SK-N-SH (cell line): ENCODE measurements around the gene SMU1.

Source experiments
- CHD2 ChIP-seq: fragments of 150-350 bp; IDR thresholded peaks from 2 replicates; pipeline ENCODE4 v1.6.1; 2018; ENCODE audit warnings: low read length; ENCODE audit not compliant: partially characterized antibody
- CTCF ChIP-seq: fragments of 200-600 bp; sonication (generic); IDR thresholded peaks from 2 replicates; pipeline ENCODE4 v1.6.1; 2017; ENCODE audit warnings: antibody characterized with exemption, mild to moderate bottlenecking, moderate library complexity
- EZH2phosphoT487 ChIP-seq: fragments of 200-600 bp; sonication (generic); IDR thresholded peaks from 2 replicates; pipeline ENCODE4 v1.6.1; 2017; ENCODE audit warnings: low read depth, mixed run types, mild to moderate bottlenecking, antibody characterized with exemption, moderate library complexity, borderline replicate concordance
- FOXM1 ChIP-seq: IDR thresholded peaks from 2 replicates; pipeline ENCODE4 v1.4.0; 2012; ENCODE audit warnings: low read depth, mild to moderate bottlenecking
- MXI1 ChIP-seq: IDR thresholded peaks from 2 replicates; pipeline ENCODE4 v1.6.1; 2012; ENCODE audit warnings: mild to moderate bottlenecking, low read depth, low read length, improper control_type of control experiment
- POLR2AphosphoS5 ChIP-seq: IDR thresholded peaks from 2 replicates; pipeline ENCODE4 v1.6.1; 2012; ENCODE audit warnings: low read depth, low read length
- RAD21 ChIP-seq: IDR thresholded peaks from 2 replicates; pipeline ENCODE4 v1.6.1; 2012; ENCODE audit warnings: mild to moderate bottlenecking, low read length
- SIN3A ChIP-seq: IDR thresholded peaks from 2 replicates; pipeline ENCODE4 v1.6.1; 2012; ENCODE audit warnings: low read depth, mild to moderate bottlenecking, low read length, moderate library complexity, borderline replicate concordance
- YY1 ChIP-seq: IDR thresholded peaks from 2 replicates; pipeline ENCODE4 v1.4.0; 2012; ENCODE audit warnings: low read depth, mild to moderate bottlenecking
- TF ChIP-seq, protein P1 (sequence below): fragments of 150-350 bp; IDR thresholded peaks from 2 replicates; pipeline ENCODE4 v1.6.1; 2017; ENCODE audit warnings: antibody characterized with exemption, low read length, low read depth, borderline replicate concordance
- TF ChIP-seq, protein P2 (sequence below): IDR thresholded peaks from 2 replicates; pipeline ENCODE4 v1.6.1; 2012; ENCODE audit warnings: mild to moderate bottlenecking, low read depth, low read length, moderate library complexity
- TF ChIP-seq, protein P3 (sequence below): IDR thresholded peaks from 2 replicates; pipeline ENCODE4 v1.4.0; 2012; ENCODE audit warnings: low read depth

DNA sequence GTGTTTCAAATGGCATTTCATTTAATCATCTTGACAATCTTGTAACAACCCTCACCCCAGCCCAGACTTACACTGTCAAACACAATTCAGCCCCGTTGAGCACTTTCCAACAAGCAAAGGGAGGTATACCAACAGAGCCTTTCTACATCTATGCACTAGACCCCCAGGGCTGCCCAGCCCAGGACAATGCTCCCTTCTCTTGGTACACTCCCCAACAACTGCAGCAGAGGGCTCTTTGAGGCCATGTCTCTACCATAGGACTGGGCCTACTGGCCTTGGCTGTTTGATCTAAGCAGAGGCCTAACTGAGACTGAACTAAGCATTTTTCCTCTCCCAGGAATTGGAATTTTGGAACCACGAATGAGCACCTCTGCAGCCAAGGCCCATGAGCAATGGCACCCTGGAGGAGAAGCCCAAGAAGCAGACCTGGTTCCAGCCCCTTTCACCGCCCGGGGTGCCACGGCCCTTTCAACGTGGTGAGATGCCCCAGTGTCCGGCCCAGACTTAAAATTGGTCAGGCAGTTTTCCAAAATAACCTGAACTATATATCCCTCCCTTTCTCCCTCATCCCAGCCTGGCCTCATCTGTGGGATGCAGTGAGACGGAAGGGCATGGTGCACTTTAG, 47.0 kb upstream of the SMU1 start:
- TF ChIP-seq CTCF (no peak), FOXM1 (no peak), YY1 (no peak), POLR2AphosphoS5 (no peak), MXI1 (no peak), EZH2phosphoT487 (no peak), SIN3A (no peak), RAD21 (no peak), CHD2 (no peak)
- TF ChIP-seq, protein P1, sequence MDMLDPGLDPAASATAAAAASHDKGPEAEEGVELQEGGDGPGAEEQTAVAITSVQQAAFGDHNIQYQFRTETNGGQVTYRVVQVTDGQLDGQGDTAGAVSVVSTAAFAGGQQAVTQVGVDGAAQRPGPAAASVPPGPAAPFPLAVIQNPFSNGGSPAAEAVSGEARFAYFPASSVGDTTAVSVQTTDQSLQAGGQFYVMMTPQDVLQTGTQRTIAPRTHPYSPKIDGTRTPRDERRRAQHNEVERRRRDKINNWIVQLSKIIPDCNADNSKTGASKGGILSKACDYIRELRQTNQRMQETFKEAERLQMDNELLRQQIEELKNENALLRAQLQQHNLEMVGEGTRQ: no peak
- TF ChIP-seq, protein P2, sequence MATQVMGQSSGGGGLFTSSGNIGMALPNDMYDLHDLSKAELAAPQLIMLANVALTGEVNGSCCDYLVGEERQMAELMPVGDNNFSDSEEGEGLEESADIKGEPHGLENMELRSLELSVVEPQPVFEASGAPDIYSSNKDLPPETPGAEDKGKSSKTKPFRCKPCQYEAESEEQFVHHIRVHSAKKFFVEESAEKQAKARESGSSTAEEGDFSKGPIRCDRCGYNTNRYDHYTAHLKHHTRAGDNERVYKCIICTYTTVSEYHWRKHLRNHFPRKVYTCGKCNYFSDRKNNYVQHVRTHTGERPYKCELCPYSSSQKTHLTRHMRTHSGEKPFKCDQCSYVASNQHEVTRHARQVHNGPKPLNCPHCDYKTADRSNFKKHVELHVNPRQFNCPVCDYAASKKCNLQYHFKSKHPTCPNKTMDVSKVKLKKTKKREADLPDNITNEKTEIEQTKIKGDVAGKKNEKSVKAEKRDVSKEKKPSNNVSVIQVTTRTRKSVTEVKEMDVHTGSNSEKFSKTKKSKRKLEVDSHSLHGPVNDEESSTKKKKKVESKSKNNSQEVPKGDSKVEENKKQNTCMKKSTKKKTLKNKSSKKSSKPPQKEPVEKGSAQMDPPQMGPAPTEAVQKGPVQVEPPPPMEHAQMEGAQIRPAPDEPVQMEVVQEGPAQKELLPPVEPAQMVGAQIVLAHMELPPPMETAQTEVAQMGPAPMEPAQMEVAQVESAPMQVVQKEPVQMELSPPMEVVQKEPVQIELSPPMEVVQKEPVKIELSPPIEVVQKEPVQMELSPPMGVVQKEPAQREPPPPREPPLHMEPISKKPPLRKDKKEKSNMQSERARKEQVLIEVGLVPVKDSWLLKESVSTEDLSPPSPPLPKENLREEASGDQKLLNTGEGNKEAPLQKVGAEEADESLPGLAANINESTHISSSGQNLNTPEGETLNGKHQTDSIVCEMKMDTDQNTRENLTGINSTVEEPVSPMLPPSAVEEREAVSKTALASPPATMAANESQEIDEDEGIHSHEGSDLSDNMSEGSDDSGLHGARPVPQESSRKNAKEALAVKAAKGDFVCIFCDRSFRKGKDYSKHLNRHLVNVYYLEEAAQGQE: no peak
- TF ChIP-seq, protein P3, sequence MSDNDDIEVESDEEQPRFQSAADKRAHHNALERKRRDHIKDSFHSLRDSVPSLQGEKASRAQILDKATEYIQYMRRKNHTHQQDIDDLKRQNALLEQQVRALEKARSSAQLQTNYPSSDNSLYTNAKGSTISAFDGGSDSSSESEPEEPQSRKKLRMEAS: no peak
